ENCODE data around the gene LRBA.

LRBA gene

GRCh38 chr4:150765216-150765615 is 249.9 kb downstream of the LRBA start:
- H3K4me3 ChIP-seq (ENCODE audit: low read depth, low read length, poor library complexity, severe bottlenecking) = no peak overlapping the region
- no peak overlapping the region for H2AFZ ChIP-seq (ENCODE audit: low read length)
- H3K36me3 ChIP-seq (ENCODE audit: insufficient read depth, low read length) = no peaks in the 10 kb centered on the region
- TF ChIP-seq CTCF (IDR thresholded peaks at IDR 0.05; ENCODE audit: low read length) = no peak
- no peak for TF ChIP-seq EZH2 (IDR thresholded peaks at IDR 0.05; ENCODE audit: borderline replicate concordance, low read length)
- H3K4me1 ChIP-seq (ENCODE audit: insufficient read depth, low read length, severe bottlenecking) = no peaks in the 10 kb centered on the region
- no peaks in the 10 kb centered on the region for H3K79me2 ChIP-seq (ENCODE audit: insufficient read depth, low read length)
- H3K9me3 ChIP-seq (ENCODE audit: low read length) = no peaks in the 10 kb centered on the region
- no peak overlapping the region for H3K4me2 ChIP-seq (ENCODE audit: low read length)
- H3F3A ChIP-seq (ENCODE audit: insufficient read depth, low read length) = no peaks in the 10 kb centered on the region
- H4K20me1 ChIP-seq (ENCODE audit: insufficient read depth, low read length) = no peaks in the 10 kb centered on the region
- H3K9ac ChIP-seq (ENCODE audit: low read length) = no peak overlapping the region
- H3K27ac ChIP-seq (ENCODE audit: low read depth, low read length, poor library complexity, severe bottlenecking) = no peak overlapping the region
- H3K27me3 ChIP-seq (ENCODE audit: insufficient read depth, low read length) = no peaks in the 10 kb centered on the region
- no peaks in the 10 kb centered on the region for H3K9me2 ChIP-seq (ENCODE audit: low read depth, low read length)

- H2AFZ ChIP-seq (ENCODE audit: low read length) = no peak overlapping the region
- H3K9me3 ChIP-seq (ENCODE audit: low read length) = no peaks in the 10 kb centered on the region
- no peaks in the 10 kb centered on the region for H3F3A ChIP-seq (ENCODE audit: insufficient read depth, low read length)
- H3K4me3 ChIP-seq (ENCODE audit: low read depth, low read length, poor library complexity, severe bottlenecking) = no peak overlapping the region
- TF ChIP-seq EZH2 (IDR thresholded peaks at IDR 0.05; ENCODE audit: borderline replicate concordance, low read length) (no peak), CTCF (IDR thresholded peaks at IDR 0.05; ENCODE audit: low read length) (no peak)
- no peaks in the 10 kb centered on the region for H3K36me3 ChIP-seq (ENCODE audit: insufficient read depth, low read length)
- H3K27me3 ChIP-seq (ENCODE audit: insufficient read depth, low read length) = no peaks in the 10 kb centered on the region
- H3K9me2 ChIP-seq (ENCODE audit: low read depth, low read length) = no peaks in the 10 kb centered on the region
- no peaks in the 10 kb centered on the region for H3K4me1 ChIP-seq (ENCODE audit: insufficient read depth, low read length, severe bottlenecking)
- H3K27ac ChIP-seq (ENCODE audit: low read depth, low read length, poor library complexity, severe bottlenecking) = no peak overlapping the region
- no peaks in the 10 kb centered on the region for H4K20me1 ChIP-seq (ENCODE audit: insufficient read depth, low read length)
- H3K9ac ChIP-seq (ENCODE audit: low read length) = no peak overlapping the region
- H3K4me2 ChIP-seq (ENCODE audit: low read length) = no peak overlapping the region
- H3K79me2 ChIP-seq (ENCODE audit: insufficient read depth, low read length) = no peaks in the 10 kb centered on the region
Measured at GRCh38 chr4:150751648-150752047, 263.4 kb downstream of the LRBA start.

- TF ChIP-seq CTCF (IDR thresholded peaks at IDR 0.05; ENCODE audit: low read length) (no peak), EZH2 (IDR thresholded peaks at IDR 0.05; ENCODE audit: borderline replicate concordance, low read length) (no peak)
- Histone ChIP-seq H3K36me3 (ENCODE audit: insufficient read depth, low read length) (no peaks in the 10 kb centered on the region), H3K4me3 (ENCODE audit: low read depth, low read length, poor library complexity, severe bottlenecking) (no peak overlapping the region), H3F3A (ENCODE audit: insufficient read depth, low read length) (no peaks in the 10 kb centered on the region), H2AFZ (ENCODE audit: low read length) (no peak overlapping the region), H3K9me2 (ENCODE audit: low read depth, low read length) (no peaks in the 10 kb centered on the region), H3K9ac (ENCODE audit: low read length) (no peak overlapping the region), H3K9me3 (ENCODE audit: low read length) (no peaks in the 10 kb centered on the region), H3K4me1 (ENCODE audit: insufficient read depth, low read length, severe bottlenecking) (no peaks in the 10 kb centered on the region), H4K20me1 (ENCODE audit: insufficient read depth, low read length) (no peaks in the 10 kb centered on the region), H3K4me2 (ENCODE audit: low read length) (no peak overlapping the region), H3K27ac (ENCODE audit: low read depth, low read length, poor library complexity, severe bottlenecking) (no peak overlapping the region), H3K79me2 (ENCODE audit: insufficient read depth, low read length) (no peaks in the 10 kb centered on the region), H3K27me3 (ENCODE audit: insufficient read depth, low read length) (no peaks in the 10 kb centered on the region)
Measured at GRCh38 chr4:150750824-150751223, 264.3 kb downstream of the LRBA start.

Data from OCI-LY1 (cell line).